Loucy (cell line): Measurements from ENCODE around the gene RASAL1.

ENCODE experiments used
- H2AFZ ChIP-seq: fragments of 200-600 bp; sonication (generic); 2 replicates; pipeline ENCODE4 v1.6.0; 2016; ENCODE audit warnings: antibody characterized with exemption, mild to moderate bottlenecking, low read length, moderate library complexity
- H3F3A ChIP-seq: fragments of 200-600 bp; 2 replicates; pipeline ENCODE4 v1.6.0; 2016; ENCODE audit warnings: antibody characterized with exemption, low read depth, mild to moderate bottlenecking
- H3K27me3 ChIP-seq: fragments of 200-600 bp; sonication (generic); 2 replicates; pipeline ENCODE4 v1.6.1; 2014; ENCODE audit warnings: low read length, mild to moderate bottlenecking; ENCODE audit not compliant: insufficient read depth, poor library complexity, severe bottlenecking
- H3K36me3 ChIP-seq: fragments of 200-600 bp; sonication (generic); 2 replicates; pipeline ENCODE4 v1.6.1; 2016; ENCODE audit warnings: low read length; ENCODE audit not compliant: insufficient read depth
- H3K4me1 ChIP-seq: fragments of 200-600 bp; sonication (generic); 2 replicates; pipeline ENCODE4 v1.5.1; 2014; ENCODE audit warnings: low read length, mild to moderate bottlenecking; ENCODE audit not compliant: insufficient read depth, poor library complexity, severe bottlenecking
- H3K4me2 ChIP-seq: fragments of 200-600 bp; sonication (generic); 2 replicates; pipeline ENCODE4 v1.6.0; 2014; ENCODE audit warnings: antibody characterized with exemption, low read length, low read depth, mild to moderate bottlenecking; ENCODE audit not compliant: poor library complexity, severe bottlenecking
- H3K4me3 ChIP-seq: fragments of 200-600 bp; sonication (generic); 2 replicates; pipeline ENCODE4 v1.5.1; 2014; ENCODE audit warnings: low read length, mild to moderate bottlenecking, mixed read lengths; ENCODE audit not compliant: poor library complexity, severe bottlenecking
- H3K79me2 ChIP-seq: fragments of 200-600 bp; sonication (generic); 2 replicates; pipeline ENCODE4 v1.6.1; 2014; ENCODE audit warnings: low read length; ENCODE audit not compliant: insufficient read depth
- H3K9ac ChIP-seq: fragments of 200-600 bp; sonication (generic); 2 replicates; pipeline ENCODE4 v1.6.0; 2014; ENCODE audit warnings: mild to moderate bottlenecking, low read depth, low read length, moderate library complexity; ENCODE audit not compliant: poor library complexity, severe bottlenecking
- H3K9me2 ChIP-seq: fragments of 200-600 bp; sonication (generic); replicated peaks from 2 replicates; pipeline ENCODE4 v1.6.1; 2016; ENCODE audit warnings: low read depth, low read length, mixed read lengths
- H3K9me3 ChIP-seq: fragments of 200-600 bp; sonication (generic); 2 replicates; pipeline ENCODE4 v1.6.1; 2014; ENCODE audit warnings: mild to moderate bottlenecking, antibody characterized with exemption, low read length, low read depth; ENCODE audit not compliant: insufficient read depth
- H4K20me1 ChIP-seq: fragments of 200-600 bp; sonication (generic); 2 replicates; pipeline ENCODE4 v1.6.0; 2014; ENCODE audit warnings: antibody characterized with exemption, low read length, mild to moderate bottlenecking; ENCODE audit not compliant: insufficient read depth, poor library complexity, severe bottlenecking
- EZH2phosphoT487 ChIP-seq: fragments of 200-600 bp; IDR thresholded peaks from 2 replicates; pipeline ENCODE4 v1.6.1; 2018; ENCODE audit warnings: antibody characterized with exemption, mild to moderate bottlenecking, moderate library complexity, borderline replicate concordance
- TF ChIP-seq, protein P1 (sequence below): fragments of 200-600 bp; sonication (generic); conservative IDR thresholded peaks from 2 replicates; pipeline ENCODE4 v1.5.1; 2014; ENCODE audit warnings: mild to moderate bottlenecking, antibody characterized with exemption, low read length

The RASAL1 gene

DNA sequence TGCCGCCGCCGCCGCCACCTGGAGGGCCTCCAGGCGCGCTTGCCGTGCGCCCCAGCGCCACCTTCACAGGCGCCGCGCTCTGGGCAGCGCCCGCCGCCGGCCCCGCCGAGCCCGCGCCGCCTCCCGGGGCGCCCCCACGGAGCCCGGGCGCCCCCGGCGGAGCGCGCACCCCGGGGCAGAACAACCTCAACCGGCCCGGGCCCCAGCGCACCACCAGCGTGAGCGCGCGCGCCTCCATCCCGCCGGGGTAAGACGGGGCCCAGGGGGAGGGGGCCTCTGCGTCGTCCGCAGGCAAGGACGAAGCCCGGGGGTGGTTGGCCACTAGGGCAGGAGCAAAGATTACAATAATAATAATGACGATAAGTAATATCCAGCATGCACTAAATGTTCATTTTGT, 57.7 kb downstream of the RASAL1 start:
- Histone ChIP-seq H3K79me2 (no peaks in the 10 kb centered on the region), H3K9me2 (no peaks in the 10 kb centered on the region), H3K27me3 (no peaks in the 10 kb centered on the region), H3K4me2 (no peak overlapping the region), H4K20me1 (no peaks in the 10 kb centered on the region), H3K4me3 (no peak overlapping the region), H3F3A (no peaks in the 10 kb centered on the region), H2AFZ (no peak overlapping the region), H3K9me3 (no peaks in the 10 kb centered on the region), H3K9ac (no peak overlapping the region), H3K4me1 (no peaks in the 10 kb centered on the region), H3K36me3 (no peaks in the 10 kb centered on the region)
- TF ChIP-seq EZH2phosphoT487: no peak
- TF ChIP-seq, protein P1, sequence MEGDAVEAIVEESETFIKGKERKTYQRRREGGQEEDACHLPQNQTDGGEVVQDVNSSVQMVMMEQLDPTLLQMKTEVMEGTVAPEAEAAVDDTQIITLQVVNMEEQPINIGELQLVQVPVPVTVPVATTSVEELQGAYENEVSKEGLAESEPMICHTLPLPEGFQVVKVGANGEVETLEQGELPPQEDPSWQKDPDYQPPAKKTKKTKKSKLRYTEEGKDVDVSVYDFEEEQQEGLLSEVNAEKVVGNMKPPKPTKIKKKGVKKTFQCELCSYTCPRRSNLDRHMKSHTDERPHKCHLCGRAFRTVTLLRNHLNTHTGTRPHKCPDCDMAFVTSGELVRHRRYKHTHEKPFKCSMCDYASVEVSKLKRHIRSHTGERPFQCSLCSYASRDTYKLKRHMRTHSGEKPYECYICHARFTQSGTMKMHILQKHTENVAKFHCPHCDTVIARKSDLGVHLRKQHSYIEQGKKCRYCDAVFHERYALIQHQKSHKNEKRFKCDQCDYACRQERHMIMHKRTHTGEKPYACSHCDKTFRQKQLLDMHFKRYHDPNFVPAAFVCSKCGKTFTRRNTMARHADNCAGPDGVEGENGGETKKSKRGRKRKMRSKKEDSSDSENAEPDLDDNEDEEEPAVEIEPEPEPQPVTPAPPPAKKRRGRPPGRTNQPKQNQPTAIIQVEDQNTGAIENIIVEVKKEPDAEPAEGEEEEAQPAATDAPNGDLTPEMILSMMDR: no peak

DNA sequence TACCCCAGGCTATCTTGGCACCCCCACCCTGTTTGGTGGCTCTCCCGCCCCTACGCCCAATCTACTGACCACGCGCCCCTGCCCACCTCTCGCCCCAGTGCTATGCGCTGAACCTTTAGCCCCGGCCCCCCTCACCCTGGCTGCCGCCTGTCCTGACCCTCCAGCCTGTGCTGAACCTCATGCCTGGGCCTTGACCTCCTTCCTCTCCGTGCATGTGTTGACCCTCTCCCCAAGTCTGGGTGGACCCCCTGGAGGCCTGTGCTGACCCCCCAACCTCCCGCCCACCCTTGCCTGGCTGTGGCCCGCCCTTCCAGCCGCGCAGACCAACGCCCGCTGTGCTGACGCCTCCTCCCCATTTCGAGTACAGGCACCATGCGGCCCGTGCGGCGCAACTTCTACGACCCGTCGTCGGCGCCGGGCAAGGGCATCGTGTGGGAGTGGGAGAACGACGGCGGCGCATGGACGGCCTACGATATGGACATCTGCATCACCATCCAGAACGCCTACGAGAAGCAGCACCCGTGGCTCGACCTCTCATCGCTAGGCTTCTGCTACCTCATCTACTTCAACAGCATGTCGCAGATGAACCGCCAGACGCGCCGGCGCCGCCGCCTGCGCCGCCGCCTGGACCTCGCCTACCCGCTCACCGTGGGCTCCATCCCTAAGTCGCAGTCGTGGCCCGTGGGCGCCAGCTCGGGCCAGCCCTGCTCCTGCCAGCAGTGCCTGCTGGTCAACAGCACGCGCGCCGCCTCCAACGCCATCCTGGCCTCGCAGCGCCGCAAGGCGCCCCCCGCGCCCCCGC, 58.3 kb downstream of the RASAL1 start:
- Histone ChIP-seq H3K4me3 (no peak overlapping the region), H3F3A (no peaks in the 10 kb centered on the region), H3K27me3 (no peaks in the 10 kb centered on the region), H3K9me3 (no peaks in the 10 kb centered on the region), H3K9ac (no peak overlapping the region), H4K20me1 (no peaks in the 10 kb centered on the region), H3K36me3 (no peaks in the 10 kb centered on the region), H3K79me2 (no peaks in the 10 kb centered on the region), H3K4me1 (no peaks in the 10 kb centered on the region), H3K4me2 (no peak overlapping the region), H3K9me2 (no peaks in the 10 kb centered on the region), H2AFZ (no peak overlapping the region)
- TF ChIP-seq EZH2phosphoT487: no peak
- TF ChIP-seq, protein P1: no peak

GRCh38 chr12:113075137-113075683, 60.4 kb downstream of the RASAL1 start:
- no peak overlapping the region for H3K9ac ChIP-seq
- no peaks in the 10 kb centered on the region for H3F3A ChIP-seq
- H3K4me3 ChIP-seq: no peak overlapping the region
- no peaks in the 10 kb centered on the region for H4K20me1 ChIP-seq
- no peaks in the 10 kb centered on the region for H3K79me2 ChIP-seq
- H3K4me2 ChIP-seq: no peak overlapping the region
- H3K9me2 ChIP-seq: no peaks in the 10 kb centered on the region
- peaks cover 1% of the 10 kb centered on the region for H3K4me1 ChIP-seq
- no peak overlapping the region for H2AFZ ChIP-seq
- TF ChIP-seq, protein P1: no peak
- TF ChIP-seq EZH2phosphoT487: no peak
- H3K9me3 ChIP-seq: no peaks in the 10 kb centered on the region
- no peaks in the 10 kb centered on the region for H3K27me3 ChIP-seq
- no peaks in the 10 kb centered on the region for H3K36me3 ChIP-seq
